ENCODE measurements around the gene NRF1. TPM values are rescaled to one million over a fixed set of nuclear protein-coding genes. Genes with fewer than 3 reads are reported as not detected.

The NRF1 gene
- total RNA-seq, 1 experiment from 2014 or later: 25.9 TPM

- Histone ChIP-seq H3K9me2 (ENCODE audit: insufficient read depth) (no peaks in the 10 kb centered on the region), H3K27ac (ENCODE audit: low read depth, low read length) (peak overlapping the region; percentile 54), H3K9ac (ENCODE audit: low read length) (0 out of 2 replicates have a peak overlapping the region, but pooled peaks have one; percentile 1), H2AFZ (ENCODE audit: low read depth, low read length, poor library complexity, severe bottlenecking) (no peak overlapping the region), H3K4me2 (ENCODE audit: low read length) (peak overlapping the region; percentile 58), H3K9me3 (ENCODE audit: control insufficient read depth in 1 of 2, insufficient read depth in 1 of 2, low read depth in 1 of 2, low read length in 2 of 2) (peaks cover 3% of the 10 kb centered on the region in 2 experiments; a peak in 2 of 4 replicates), H4K20me1 (ENCODE audit: insufficient read depth) (no peaks in the 10 kb centered on the region), H3K36me3 (ENCODE audit: control insufficient read depth in 1 of 2, insufficient read depth in 2 of 2, low read length in 2 of 2) (peaks cover 0 to 17% of the 10 kb centered on the region in 2 experiments; a peak in 2 of 4 replicates), H3K4me1 (ENCODE audit: control insufficient read depth in 1 of 2, insufficient read depth in 2 of 2, low read length in 2 of 2) (peaks cover 16 to 30% of the 10 kb centered on the region in 2 experiments), H3K4me3 (replicated peaks in 1 of 2; ENCODE audit: low read depth in 1 of 2, low read length in 2 of 2) (0 out of 4 replicates have a peak overlapping the region, but pooled peaks of 1 of the 2 experiments have one; percentile 7), H3K79me2 (ENCODE audit: insufficient read depth, low read length) (peaks cover 36% of the 10 kb centered on the region), H3K27me3 (ENCODE audit: insufficient read depth, low read length) (no peaks in the 10 kb centered on the region)
- ChIA-PET POLR2A (interaction anchor here (1.6 kb wide), 1 partner anchor 160 kb away, joined by 3 read pairs; no protein-coding TSS in a partner anchor), RAD21 (ENCODE audit: low non-redundant PET in 1 of 2, low total read pairs in 2 of 2, uncharacterized antibody in 2 of 2, unreplicated experiment in 2 of 2) (interaction anchor here (0.6 to 0.8 kb wide), 2 partner anchors 160 to 164 kb away, joined by 3 to 4 read pairs; no protein-coding TSS in a partner anchor), CTCF (interaction anchor here (0.8 to 1.7 kb wide), 4 partner anchors 42 to 347 kb away, joined by 3 to 15 read pairs (median 4); no protein-coding TSS in a partner anchor)
- peak; percentile 97 for ATAC-seq
- DNase-seq (ENCODE audit: low read depth, low spot score): peak; percentile 87
- no TSS peak for BruUV-seq (replicated peaks)
- intact Hi-C loops (cut with micrococcal nuclease): no loop called here
- TF ChIP-seq FOSL1 (IDR thresholded peaks at IDR 0.05; ENCODE audit: low read depth): peak; percentile 89
- TF ChIP-seq TCF7L2 (IDR thresholded peaks at IDR 0.05; ENCODE audit: borderline replicate concordance, extremely low read depth, insufficient read depth, insufficient read length): no peak
- peak; percentile 78 for TF ChIP-seq SP1 (IDR thresholded peaks at IDR 0.05; ENCODE audit: low read depth)
- TF ChIP-seq POLR2A (IDR thresholded peaks at IDR 0.05; ENCODE audit: borderline replicate concordance, extremely low read depth, insufficient read depth, insufficient read length): no peak
- peak; percentile 67; the same call in 1 of the 2 replicates for TF ChIP-seq MAX (IDR thresholded peaks at IDR 0.05)
- TF ChIP-seq EZH2 (IDR thresholded peaks at IDR 0.05): no peak
- peak; percentile 40 for TF ChIP-seq RAD21 (IDR thresholded peaks at IDR 0.05; ENCODE audit: low read depth)
- peak; percentile 37; the same call in 1 of the 2 replicates for TF ChIP-seq POLR2AphosphoS5 (IDR thresholded peaks at IDR 0.05; ENCODE audit: low read depth, low read length)
- no peak; the same call in 1 of the 2 replicates for TF ChIP-seq SRF (IDR thresholded peaks at IDR 0.05; ENCODE audit: low read depth)
- TF ChIP-seq REST (IDR thresholded peaks at IDR 0.05; ENCODE audit: low read depth): no peak
- TF ChIP-seq YY1 (IDR thresholded peaks at IDR 0.05; ENCODE audit: extremely low read depth, insufficient replicate concordance, low read depth, low read length): no peak
- peak; percentile 32 for TF ChIP-seq ZBTB33 (IDR thresholded peaks at IDR 0.05; ENCODE audit: extremely low read depth, insufficient replicate concordance, low read length)
- TF ChIP-seq CEBPB (IDR thresholded peaks at IDR 0.05; ENCODE audit: low read depth): peak; percentile 41
- TF ChIP-seq ELF1 (IDR thresholded peaks at IDR 0.05; ENCODE audit: borderline replicate concordance, low read depth): no peak
- TF ChIP-seq CBX3 (IDR thresholded peaks at IDR 0.05; ENCODE audit: low read depth): peak; percentile 89
- TF ChIP-seq JUND (IDR thresholded peaks at IDR 0.05): peak; percentile 79
- TF ChIP-seq CTCF (IDR thresholded peaks at IDR 0.05 in 2 of 3, conservative IDR thresholded peaks at IDR 0.05 in 1 of 3; ENCODE audit: borderline replicate concordance in 1 of 3, insufficient read depth in 1 of 3, low read depth in 2 of 3, low read length in 2 of 3): no peak
- TF ChIP-seq SIN3A (IDR thresholded peaks at IDR 0.05; ENCODE audit: low read depth): 0 out of 2 replicates have a peak, but pooled peaks have one; percentile 34
- no peak for TF ChIP-seq EGR1 (IDR thresholded peaks at IDR 0.05; ENCODE audit: low read depth)
- no peak for TF ChIP-seq ZFX (IDR thresholded peaks at IDR 0.05)
These were observed 53.5 kb downstream of the NRF1 start for GRCh38 chr7:129665013-129665401.
